Activated B cell treated with CpG ODN at 0.5 μM for 24 hours (primary cell): ENCODE results near the gene SCARB1. TPM values are rescaled to one million over a fixed set of nuclear protein-coding genes. Genes with fewer than 3 reads are reported as not detected.

ENCODE experiments used
- ATAC-seq: fragments of 200-7000 bp; cut with Tn5 transposase; one replicate; pipeline ENCODE4 v1.10.0; 2021; ENCODE audit warnings: low read depth, mild to moderate bottlenecking, moderate library complexity
- CTCF ChIA-PET: fragments of 350-600 bp; sonication (Branson Sonifier 250); formaldehyde crosslinking; loops from one replicate; lab custom pipeline; 2021; ENCODE audit warnings: antibody characterized with exemption; lab: Charles Lee
- POLR2A ChIA-PET: fragments of 350-600 bp; sonication (Branson Sonifier 250); formaldehyde crosslinking; loops from one replicate; lab custom pipeline; 2021; ENCODE audit warnings: antibody characterized with exemption; lab: Charles Lee
- DNase-seq: peaks from one replicate; pipeline ENCODE4 v3.0.0; 2022
- H3K27ac Mint-ChIP-seq: one replicate; pipeline ENCODE4 v1.8.0; 2020; ENCODE audit warnings: mixed read lengths
- H3K27me3 Mint-ChIP-seq: one replicate; pipeline ENCODE4 v1.8.0; 2021; ENCODE audit warnings: mixed read lengths
- H3K36me3 Mint-ChIP-seq: one replicate; pipeline ENCODE4 v1.8.0; 2021; ENCODE audit warnings: low read depth, mixed read lengths
- H3K4me1 Mint-ChIP-seq: one replicate; pipeline ENCODE4 v1.8.0; 2021; ENCODE audit warnings: mixed read lengths
- H3K4me3 Mint-ChIP-seq: one replicate; pipeline ENCODE4 v1.8.0; 2020; ENCODE audit warnings: mild to moderate bottlenecking, mixed read lengths
- H3K9me3 Mint-ChIP-seq: one replicate; pipeline ENCODE4 v1.8.0; 2020; ENCODE audit warnings: mixed read lengths
- intact Hi-C: fragments of 100-400 bp; cut with micrococcal nuclease; formaldehyde crosslinking; loops from one replicate; pipeline ENCODE4 v1.15.1; 2024
- total RNA-seq: library from RNA; stranded (reverse); gene quantifications from 2 replicates; pipeline ENCODE4 v1.2.3, GENCODE V29; 2022
- TF ChIP-seq, protein P1 (sequence below): fragments of 200-600 bp; IDR thresholded peaks from one replicate; pipeline ENCODE4 v1.8.0; 2022; ENCODE audit warnings: antibody characterized with exemption, mild to moderate bottlenecking

The SCARB1 gene
- total RNA-seq, 1 donor from 2014 or later, result 39.3 TPM

GRCh38 chr12:124842073-124842749 is 21.5 kb downstream of the SCARB1 start:
- no peak overlapping the region for H3K27ac Mint-ChIP-seq
- POLR2A ChIA-PET, result no interaction called here
- TF ChIP-seq, protein P1, sequence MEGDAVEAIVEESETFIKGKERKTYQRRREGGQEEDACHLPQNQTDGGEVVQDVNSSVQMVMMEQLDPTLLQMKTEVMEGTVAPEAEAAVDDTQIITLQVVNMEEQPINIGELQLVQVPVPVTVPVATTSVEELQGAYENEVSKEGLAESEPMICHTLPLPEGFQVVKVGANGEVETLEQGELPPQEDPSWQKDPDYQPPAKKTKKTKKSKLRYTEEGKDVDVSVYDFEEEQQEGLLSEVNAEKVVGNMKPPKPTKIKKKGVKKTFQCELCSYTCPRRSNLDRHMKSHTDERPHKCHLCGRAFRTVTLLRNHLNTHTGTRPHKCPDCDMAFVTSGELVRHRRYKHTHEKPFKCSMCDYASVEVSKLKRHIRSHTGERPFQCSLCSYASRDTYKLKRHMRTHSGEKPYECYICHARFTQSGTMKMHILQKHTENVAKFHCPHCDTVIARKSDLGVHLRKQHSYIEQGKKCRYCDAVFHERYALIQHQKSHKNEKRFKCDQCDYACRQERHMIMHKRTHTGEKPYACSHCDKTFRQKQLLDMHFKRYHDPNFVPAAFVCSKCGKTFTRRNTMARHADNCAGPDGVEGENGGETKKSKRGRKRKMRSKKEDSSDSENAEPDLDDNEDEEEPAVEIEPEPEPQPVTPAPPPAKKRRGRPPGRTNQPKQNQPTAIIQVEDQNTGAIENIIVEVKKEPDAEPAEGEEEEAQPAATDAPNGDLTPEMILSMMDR, result no peak
- H3K4me1 Mint-ChIP-seq, result no peaks in the 10 kb centered on the region
- no peak for ATAC-seq
- H3K9me3 Mint-ChIP-seq, result no peaks in the 10 kb centered on the region
- H3K36me3 Mint-ChIP-seq, result peaks cover 3% of the 10 kb centered on the region
- H3K4me3 Mint-ChIP-seq, result no peak overlapping the region
- no peak for DNase-seq
- intact Hi-C loops, result no loop called here
- no peaks in the 10 kb centered on the region for H3K27me3 Mint-ChIP-seq
- CTCF ChIA-PET, result no interaction called here

- Mint-ChIP-seq H3K9me3 (no peaks in the 10 kb centered on the region), H3K27me3 (no peaks in the 10 kb centered on the region), H3K4me1 (no peaks in the 10 kb centered on the region), H3K27ac (no peak overlapping the region), H3K36me3 (no peaks in the 10 kb centered on the region), H3K4me3 (no peak overlapping the region)
- TF ChIP-seq, protein P1, result no peak
- DNase-seq (no peak), ATAC-seq (no peak)
- POLR2A ChIA-PET, result no interaction called here
- intact Hi-C loops, result no loop called here
- CTCF ChIA-PET, result no interaction called here
Observed at GRCh38 chr12:124841558-124841945, 22.1 kb downstream of the SCARB1 start.

DNA sequence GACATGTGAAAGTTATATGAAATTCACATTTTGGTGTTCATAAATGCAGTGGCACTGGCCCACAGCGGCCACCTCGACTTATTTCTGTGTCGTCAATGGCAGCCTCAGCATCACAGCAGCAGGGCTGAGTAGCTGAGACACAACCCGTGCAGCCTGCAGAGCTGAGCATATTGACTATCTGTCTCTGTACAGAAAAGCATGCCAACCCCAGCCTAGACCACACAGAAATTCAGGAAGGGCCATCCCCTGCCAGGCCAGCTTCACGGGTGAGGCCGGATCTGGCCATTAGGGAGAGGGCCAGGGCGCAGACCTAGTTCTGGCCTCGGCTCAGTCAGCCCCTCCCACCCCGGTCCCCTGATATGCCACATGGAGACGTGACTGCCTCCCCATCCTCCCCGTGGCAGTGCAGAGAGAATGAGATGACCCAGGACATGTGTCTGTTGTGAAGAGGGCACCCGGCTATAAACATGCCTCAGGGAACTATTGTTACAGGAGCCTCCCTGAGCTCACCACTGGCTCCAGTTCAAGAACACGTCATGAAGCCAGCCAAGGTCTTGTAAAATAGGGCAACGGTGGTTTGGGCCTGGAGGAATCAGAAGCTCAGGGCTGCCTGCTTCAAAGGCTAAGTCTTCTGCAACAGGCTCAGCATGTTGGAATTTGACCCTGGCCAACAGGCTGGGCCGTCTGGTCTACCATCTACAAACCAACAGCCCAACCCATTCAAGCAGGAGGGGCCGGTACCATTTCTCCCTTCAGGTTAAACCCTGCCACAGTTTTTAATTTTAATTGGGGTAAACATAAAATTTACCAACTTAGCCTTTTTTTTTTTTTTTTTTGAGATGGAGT is 25.5 kb downstream of the SCARB1 start:
- Mint-ChIP-seq H3K27ac (no peak overlapping the region), H3K27me3 (no peaks in the 10 kb centered on the region), H3K9me3 (no peaks in the 10 kb centered on the region), H3K36me3 (no peaks in the 10 kb centered on the region), H3K4me3 (no peak overlapping the region), H3K4me1 (no peaks in the 10 kb centered on the region)
- CTCF ChIA-PET, result no interaction called here
- no peak for ATAC-seq
- intact Hi-C loops, result no loop called here
- TF ChIP-seq, protein P1, result no peak
- POLR2A ChIA-PET, result no interaction called here
- DNase-seq, result no peak

DNA sequence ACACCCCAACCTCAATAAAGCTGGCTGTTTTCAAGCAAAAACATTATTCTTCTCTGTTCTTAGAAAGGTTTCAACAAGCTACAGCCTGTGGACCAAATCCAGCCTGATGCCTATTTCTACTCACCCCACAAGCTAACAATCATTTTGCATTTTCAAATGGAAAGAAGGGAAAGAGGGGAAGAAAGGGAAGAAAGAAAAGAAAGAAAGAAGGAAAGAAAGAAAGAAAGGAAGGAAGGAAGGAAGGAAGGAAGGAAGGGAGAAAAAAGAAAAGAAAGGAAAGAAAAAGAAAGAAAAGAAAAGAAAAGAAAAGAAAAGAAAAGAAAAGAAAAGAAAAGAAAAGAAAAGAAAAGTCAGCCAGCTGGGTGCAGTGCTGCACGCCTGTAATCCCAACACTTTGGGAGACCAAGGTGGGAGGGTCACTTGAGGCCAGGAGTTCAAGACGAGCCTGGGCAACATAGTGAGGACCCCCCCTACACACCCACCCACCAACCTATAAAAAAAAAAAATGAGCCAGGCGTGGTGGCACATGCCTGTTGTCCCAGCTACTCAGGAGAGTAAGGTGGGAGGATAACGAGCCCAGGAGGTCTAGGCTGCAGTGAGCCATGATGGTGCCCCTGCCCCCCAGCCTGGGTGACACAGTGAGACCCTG is 26.3 kb downstream of the SCARB1 start:
- H3K9me3 Mint-ChIP-seq, result no peaks in the 10 kb centered on the region
- ChIA-PET CTCF (no interaction called here), POLR2A (no interaction called here)
- intact Hi-C loops, result no loop called here
- TF ChIP-seq, protein P1, result no peak
- H3K4me3 Mint-ChIP-seq, result no peak overlapping the region
- H3K36me3 Mint-ChIP-seq, result no peaks in the 10 kb centered on the region
- no peak overlapping the region for H3K27ac Mint-ChIP-seq
- DNase-seq (no peak), ATAC-seq (no peak)
- H3K4me1 Mint-ChIP-seq, result no peaks in the 10 kb centered on the region
- H3K27me3 Mint-ChIP-seq, result no peaks in the 10 kb centered on the region

- no peak for ATAC-seq
- H3K4me1 Mint-ChIP-seq, result no peaks in the 10 kb centered on the region
- no peaks in the 10 kb centered on the region for H3K9me3 Mint-ChIP-seq
- TF ChIP-seq, protein P1, result no peak
- no peak overlapping the region for H3K4me3 Mint-ChIP-seq
- DNase-seq, result no peak
- ChIA-PET POLR2A (no interaction called here), CTCF (no interaction called here)
- no peaks in the 10 kb centered on the region for H3K36me3 Mint-ChIP-seq
- H3K27ac Mint-ChIP-seq, result no peak overlapping the region
- intact Hi-C loops, result no loop called here
- H3K27me3 Mint-ChIP-seq, result no peaks in the 10 kb centered on the region
Observed at GRCh38 chr12:124836759-124837158, 26.9 kb downstream of the SCARB1 start.
